Smooth muscle cell (in vitro differentiated cells): Measurements from ENCODE around the gene FOXJ3. TPM values are rescaled to one million over a fixed set of nuclear protein-coding genes. Genes with fewer than 3 reads are reported as not detected.

ENCODE experiments used
- DNase-seq: peaks from one replicate; lab custom pipeline; 2025; ENCODE audit not compliant: unreplicated experiment; lab: John Stamatoyannopoulos, UW
- H2AFZ ChIP-seq: fragments of 200-600 bp; sonication (generic); 2 replicates; pipeline ENCODE4 v1.6.0; 2016; ENCODE audit warnings: antibody characterized with exemption, low read depth, mild to moderate bottlenecking
- H3F3A ChIP-seq: fragments of 200-600 bp; sonication (generic); 2 replicates; pipeline ENCODE4 v1.6.0; 2017; ENCODE audit warnings: antibody characterized with exemption, low read depth
- H3K27ac ChIP-seq: fragments of 200-600 bp; sonication (generic); 2 replicates; pipeline ENCODE4 v1.5.1; 2016; ENCODE audit warnings: low read depth, mild to moderate bottlenecking
- H3K27me3 ChIP-seq: fragments of 200-600 bp; sonication (generic); 2 replicates; pipeline ENCODE4 v1.6.1; 2016; ENCODE audit warnings: low read depth, mild to moderate bottlenecking
- H3K36me3 ChIP-seq: fragments of 200-600 bp; sonication (generic); 2 replicates; pipeline ENCODE4 v1.5.1; 2016; ENCODE audit warnings: low read depth
- H3K4me1 ChIP-seq: fragments of 200-600 bp; sonication (generic); 2 replicates; pipeline ENCODE4 v1.5.1; 2016; ENCODE audit warnings: low read depth
- H3K4me2 ChIP-seq: fragments of 200-600 bp; sonication (generic); 2 replicates; pipeline ENCODE4 v1.6.0; 2016; ENCODE audit warnings: mild to moderate bottlenecking
- H3K4me3 ChIP-seq: fragments of 200-600 bp; sonication (generic); 2 replicates; pipeline ENCODE4 v1.5.1; 2016; ENCODE audit warnings: mild to moderate bottlenecking
- H3K79me2 ChIP-seq: fragments of 200-600 bp; sonication (generic); 2 replicates; pipeline ENCODE4 v1.6.0; 2016; ENCODE audit warnings: low read depth, mild to moderate bottlenecking
- H3K9ac ChIP-seq: fragments of 200-600 bp; sonication (generic); 2 replicates; pipeline ENCODE4 v1.6.0; 2016; ENCODE audit warnings: low read depth
- H3K9me3 ChIP-seq: fragments of 200-600 bp; sonication (generic); replicated peaks from 2 replicates; pipeline ENCODE4 v1.5.1; 2016; ENCODE audit warnings: low read depth
- H4K20me1 ChIP-seq: fragments of 200-600 bp; sonication (generic); 2 replicates; pipeline ENCODE4 v1.6.0; 2016; ENCODE audit warnings: low read depth
- WGBS: methylation state at CpG from one replicate; pipeline ENCODE4 v1.1.7; 2016; ENCODE audit warnings: low lambda C conversion rate; 5-methylcytosine and 5-hydroxymethylcytosine counted together
- polyA plus RNA-seq: library from polyadenylated mRNA; unstranded; fragments of >200 nt; fragmentation: Nextera tagmentation; extraction: Ambion mirVana; gene quantifications from 2 replicates; pipeline ENCODE4 v1.2.1, GENCODE V29; 2016
- total RNA-seq: library from RNA; depleted of rRNA; stranded (reverse); fragments of >200 nt; gene quantifications from 2 replicates; pipeline ENCODE4 v1.2.3, GENCODE V29; 2014
- TF ChIP-seq, protein P1 (sequence below): fragments of 200-600 bp; sonication (generic); IDR thresholded peaks from 2 replicates; pipeline ENCODE4 v1.5.1; 2017; ENCODE audit warnings: borderline replicate concordance, mild to moderate bottlenecking, antibody characterized with exemption; ENCODE audit not compliant: insufficient read depth, poor library complexity, severe bottlenecking

Gene FOXJ3
- total and polyA plus RNA-seq, 2 experiments from 2014 or later: 19.3 to 40.9 TPM

- no peaks in the 10 kb centered on the region for H3K79me2 ChIP-seq
- no peak overlapping the region for H3K4me2 ChIP-seq
- 89% methylated on average over 8 of the region's 8 CpGs for WGBS
- no peak overlapping the region for H3K27ac ChIP-seq
- no peak overlapping the region for H2AFZ ChIP-seq
- no peak overlapping the region for H3K9ac ChIP-seq
- no peaks in the 10 kb centered on the region for H3K9me3 ChIP-seq
- peaks cover 5% of the 10 kb centered on the region for H3F3A ChIP-seq
- TF ChIP-seq, protein P1, sequence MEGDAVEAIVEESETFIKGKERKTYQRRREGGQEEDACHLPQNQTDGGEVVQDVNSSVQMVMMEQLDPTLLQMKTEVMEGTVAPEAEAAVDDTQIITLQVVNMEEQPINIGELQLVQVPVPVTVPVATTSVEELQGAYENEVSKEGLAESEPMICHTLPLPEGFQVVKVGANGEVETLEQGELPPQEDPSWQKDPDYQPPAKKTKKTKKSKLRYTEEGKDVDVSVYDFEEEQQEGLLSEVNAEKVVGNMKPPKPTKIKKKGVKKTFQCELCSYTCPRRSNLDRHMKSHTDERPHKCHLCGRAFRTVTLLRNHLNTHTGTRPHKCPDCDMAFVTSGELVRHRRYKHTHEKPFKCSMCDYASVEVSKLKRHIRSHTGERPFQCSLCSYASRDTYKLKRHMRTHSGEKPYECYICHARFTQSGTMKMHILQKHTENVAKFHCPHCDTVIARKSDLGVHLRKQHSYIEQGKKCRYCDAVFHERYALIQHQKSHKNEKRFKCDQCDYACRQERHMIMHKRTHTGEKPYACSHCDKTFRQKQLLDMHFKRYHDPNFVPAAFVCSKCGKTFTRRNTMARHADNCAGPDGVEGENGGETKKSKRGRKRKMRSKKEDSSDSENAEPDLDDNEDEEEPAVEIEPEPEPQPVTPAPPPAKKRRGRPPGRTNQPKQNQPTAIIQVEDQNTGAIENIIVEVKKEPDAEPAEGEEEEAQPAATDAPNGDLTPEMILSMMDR: no peak
- peaks cover 32% of the 10 kb centered on the region for H4K20me1 ChIP-seq
- no peak overlapping the region for H3K4me3 ChIP-seq
- peaks cover 6% of the 10 kb centered on the region for H3K4me1 ChIP-seq
- no peaks in the 10 kb centered on the region for H3K36me3 ChIP-seq
- no peak for DNase-seq
- H3K27me3 ChIP-seq: no peaks in the 10 kb centered on the region
Measured at GRCh38 chr1:42173961-42174735, 160.9 kb downstream of the FOXJ3 start.

- no peak overlapping the region for H3K4me3 ChIP-seq
- H3K9ac ChIP-seq: no peak overlapping the region
- H3K4me1 ChIP-seq: peaks cover 6% of the 10 kb centered on the region
- no peak overlapping the region for H3K27ac ChIP-seq
- H3K27me3 ChIP-seq: no peaks in the 10 kb centered on the region
- no peak overlapping the region for H3K4me2 ChIP-seq
- no peaks in the 10 kb centered on the region for H3K79me2 ChIP-seq
- H3K9me3 ChIP-seq: no peaks in the 10 kb centered on the region
- no peak overlapping the region for H2AFZ ChIP-seq
- TF ChIP-seq, protein P1: peak; percentile 96
- DNase-seq: peak; percentile 13
- peaks cover 24% of the 10 kb centered on the region for H4K20me1 ChIP-seq
- WGBS: 40% methylated on average over 9 of the region's 9 CpGs
- no peaks in the 10 kb centered on the region for H3K36me3 ChIP-seq
- H3F3A ChIP-seq: no peaks in the 10 kb centered on the region
Measured at GRCh38 chr1:42173155-42173933, 161.7 kb downstream of the FOXJ3 start.

DNA sequence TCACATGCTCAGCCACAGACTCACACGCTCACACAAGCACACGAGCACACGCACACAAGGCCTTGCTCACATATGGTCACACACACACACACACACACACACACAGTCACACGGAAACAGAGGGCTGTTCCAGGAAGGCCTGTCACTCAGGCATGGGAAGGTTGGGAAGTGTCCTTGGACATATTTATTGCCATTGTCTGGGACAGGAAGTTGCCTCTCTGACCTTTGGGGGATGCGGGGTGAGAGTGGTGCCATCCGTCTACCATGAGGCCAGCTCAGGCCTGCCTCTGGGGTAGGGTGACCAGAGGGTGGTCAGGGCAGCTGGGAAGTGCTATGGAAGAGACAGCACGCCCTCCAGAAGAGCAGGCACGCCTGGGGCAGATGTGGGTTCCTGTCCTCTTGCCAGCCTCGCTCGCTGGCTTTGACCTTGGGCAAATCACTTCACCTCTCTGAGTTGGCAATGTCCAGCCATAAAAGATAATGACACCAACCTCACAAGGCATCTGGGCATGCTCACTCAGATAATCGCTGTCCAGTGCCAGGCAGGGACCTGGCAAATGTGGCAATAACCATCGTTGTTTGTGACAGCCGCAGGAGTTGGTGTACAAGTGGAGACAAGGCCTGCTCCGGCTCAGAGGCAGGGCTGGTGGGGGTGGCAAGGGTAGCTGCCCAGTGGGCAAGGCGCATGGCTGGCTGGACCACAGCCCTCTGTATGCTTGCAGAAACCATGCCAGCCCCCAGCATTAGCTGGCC lies 162.5 kb downstream of the FOXJ3 start:
- TF ChIP-seq, protein P1: no peak

More for the DNA sequence above, 162.5 kb downstream of the FOXJ3 start:
- no peaks in the 10 kb centered on the region for H3K79me2 ChIP-seq
- H3K27ac ChIP-seq: no peak overlapping the region
- no peaks in the 10 kb centered on the region for H3K27me3 ChIP-seq
- no peak overlapping the region for H3K9ac ChIP-seq
- no peak overlapping the region for H3K4me2 ChIP-seq
- H3K4me1 ChIP-seq: peaks cover 3% of the 10 kb centered on the region
- 88% methylated on average over 15 of the region's 15 CpGs for WGBS
- no peaks in the 10 kb centered on the region for H3K36me3 ChIP-seq
- H2AFZ ChIP-seq: no peak overlapping the region
- no peaks in the 10 kb centered on the region for H3K9me3 ChIP-seq
- H3K4me3 ChIP-seq: no peak overlapping the region
- DNase-seq: no peak
- H4K20me1 ChIP-seq: peaks cover 17% of the 10 kb centered on the region
- no peaks in the 10 kb centered on the region for H3F3A ChIP-seq
